Right lobe of liver (tissue), 6 donors: ENCODE results near the gene NLRC5. TPM values are rescaled to one million over a fixed set of nuclear protein-coding genes. Genes with fewer than 3 reads are reported as not detected.
"Not testable (repeated sequence)": the region's sequence is repeated elsewhere in the genome, so short reads cannot be mapped to it uniquely, and the experiment has no call there.

Source experiments
- ATAC-seq, 4 donors: fragments of 200-7000 bp; cut with Tn5 transposase; one replicate each; pipeline ENCODE4 v1.9.1; 2020; ENCODE audit warnings: mild to moderate bottlenecking in 4 of 4, moderate library complexity in 4 of 4
- DNase-seq, 3 donors: peaks; one replicate each; pipeline ENCODE4 v3.0.0-alpha.2; 2020
- H3K27ac ChIP-seq, 3 donors: fragments of 200-600 bp; one replicate each; pipeline ENCODE4 v1.8.0; 2022
- H3K27me3 ChIP-seq, 2 donors: fragments of 200-600 bp; one replicate each; pipeline ENCODE4 v1.8.0; 2022
- H3K36me3 ChIP-seq, 4 donors: fragments of 200-600 bp; sonication (generic) in 1 of 4; one replicate each; pipeline versions ENCODE4 v1.5.1 to v1.8.0; 2017 to 2022; ENCODE audit warnings: control low read depth in 1 of 4
- H3K4me1 ChIP-seq, 4 donors: fragments of 200-600 bp; sonication (generic) in 1 of 4; one replicate each; pipeline versions ENCODE4 v1.5.1 to v1.8.0; 2017 to 2022; ENCODE audit warnings: control low read depth in 1 of 4
- H3K4me3 ChIP-seq, 3 donors: fragments of 200-600 bp; one replicate each; pipeline ENCODE4 v1.8.0; 2022
- H3K9me3 ChIP-seq, 4 donors: fragments of 200-600 bp; sonication (generic) in 1 of 4; one replicate each; pipeline versions ENCODE4 v1.5.1 to v1.8.0; 2017 to 2022; ENCODE audit warnings: control low read depth in 1 of 4
- POLR2A ChIP-seq: fragments of 450-650 bp; IDR thresholded peaks from one replicate; pipeline ENCODE4 v1.6.1; 2017; ENCODE audit warnings: antibody characterized with exemption, mild to moderate bottlenecking
- WGBS: methylation state at CpG from one replicate; pipeline ENCODE4 v1.1.6; 2018; ENCODE audit warnings: low coverage, low lambda C conversion rate; ENCODE audit not compliant: insufficient coverage; ENCODE audit errors: missing lambda C conversion rate; 5-methylcytosine and 5-hydroxymethylcytosine counted together
- intact Hi-C, 2 donors: fragments of 100-400 bp; cut with DNase I; formaldehyde crosslinking; loops; one replicate each; pipeline versions ENCODE4 v1.11.2 to v1.14.1; 2022
- total RNA-seq, 6 experiments: library from RNA; depleted of rRNA in 2 of 6; stranded (reverse); fragments of >200 nt in 2 of 6; fragmentation: NEBNext Ultra II Directional in 3 of 6; extraction: Animal tissue kit (Norgen Biotek cat#: 25700) in 3 of 6; gene quantifications; one replicate each; pipeline versions ENCODE4 v1.1.0 to v1.2.4, GENCODE V29; 2016 to 2023
- TF ChIP-seq, protein P1 (sequence below), 4 donors: fragments of 200-600 bp in 3 of 4; fragments of 450-650 bp in 1 of 4; IDR thresholded peaks; one replicate each; pipeline versions ENCODE4 v1.5.1 to v1.8.0; 2016 to 2022; ENCODE audit warnings: antibody characterized with exemption in 4 of 4, mild to moderate bottlenecking in 2 of 4
- donor health status: DM: no; HTN: yes; CAD: no.
- donor health status: DM: no; HTN: no; CAD: no.
- donor health status: DM: no; HTN: no; CAD: no.
- donor health status: DM: no; HTN: yes; CAD: no.
- donor health status: DM: no; HTN: yes; CAD: no.

Gene NLRC5
- total RNA-seq, 6 experiments from 2014 or later = 4.6 to 25.2 (median 13.3) TPM

DNA sequence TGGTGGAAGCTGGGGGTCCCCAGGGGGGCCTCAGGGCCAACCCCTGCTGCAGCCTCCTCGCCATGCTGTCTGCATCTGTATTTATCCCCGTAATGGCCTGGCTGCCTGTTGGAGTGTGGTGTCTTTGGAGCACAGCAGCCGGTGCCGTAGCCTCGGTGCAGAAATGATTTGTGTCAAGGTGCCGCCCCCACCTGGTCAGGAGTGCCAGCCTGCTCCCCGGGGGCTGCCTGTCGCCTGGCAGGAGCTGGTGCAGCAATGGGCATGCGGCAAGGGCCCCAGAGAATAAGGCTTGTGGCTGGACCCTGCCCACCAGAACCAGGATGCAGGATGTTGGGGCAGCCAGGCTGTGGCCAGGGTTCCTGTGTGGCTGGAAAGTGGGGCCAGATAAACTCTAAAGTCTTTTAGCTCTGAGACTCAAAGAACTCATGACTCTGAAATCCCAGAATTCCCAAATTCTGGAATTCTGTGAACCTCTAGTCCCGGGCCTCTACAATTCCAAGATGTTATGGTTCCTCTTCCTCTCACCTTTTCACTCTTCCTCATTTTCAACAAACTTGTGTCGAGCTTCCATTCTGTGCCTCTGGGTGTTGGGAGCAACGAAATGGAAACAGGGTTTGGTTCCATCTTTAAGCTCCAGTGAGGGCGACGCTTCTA, 109.0 kb downstream of the NLRC5 start:
- TF ChIP-seq, protein P1, sequence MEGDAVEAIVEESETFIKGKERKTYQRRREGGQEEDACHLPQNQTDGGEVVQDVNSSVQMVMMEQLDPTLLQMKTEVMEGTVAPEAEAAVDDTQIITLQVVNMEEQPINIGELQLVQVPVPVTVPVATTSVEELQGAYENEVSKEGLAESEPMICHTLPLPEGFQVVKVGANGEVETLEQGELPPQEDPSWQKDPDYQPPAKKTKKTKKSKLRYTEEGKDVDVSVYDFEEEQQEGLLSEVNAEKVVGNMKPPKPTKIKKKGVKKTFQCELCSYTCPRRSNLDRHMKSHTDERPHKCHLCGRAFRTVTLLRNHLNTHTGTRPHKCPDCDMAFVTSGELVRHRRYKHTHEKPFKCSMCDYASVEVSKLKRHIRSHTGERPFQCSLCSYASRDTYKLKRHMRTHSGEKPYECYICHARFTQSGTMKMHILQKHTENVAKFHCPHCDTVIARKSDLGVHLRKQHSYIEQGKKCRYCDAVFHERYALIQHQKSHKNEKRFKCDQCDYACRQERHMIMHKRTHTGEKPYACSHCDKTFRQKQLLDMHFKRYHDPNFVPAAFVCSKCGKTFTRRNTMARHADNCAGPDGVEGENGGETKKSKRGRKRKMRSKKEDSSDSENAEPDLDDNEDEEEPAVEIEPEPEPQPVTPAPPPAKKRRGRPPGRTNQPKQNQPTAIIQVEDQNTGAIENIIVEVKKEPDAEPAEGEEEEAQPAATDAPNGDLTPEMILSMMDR (IDR thresholded peaks at IDR 0.05) = no peak
- TF ChIP-seq POLR2A = no peak
- DNase-seq (no peak), ATAC-seq (no peak)
- 69% methylated on average over 9 of the region's 14 CpGs for WGBS
- no peak overlapping the region for H3K27ac ChIP-seq
- H3K4me3 ChIP-seq = no peak overlapping the region
- H3K27me3 ChIP-seq = no peaks in the 10 kb centered on the region
- no peaks in the 10 kb centered on the region for H3K36me3 ChIP-seq
- no peaks in the 10 kb centered on the region for H3K9me3 ChIP-seq
- H3K4me1 ChIP-seq = no peaks in the 10 kb centered on the region
- intact Hi-C loops = no loop called here

DNA sequence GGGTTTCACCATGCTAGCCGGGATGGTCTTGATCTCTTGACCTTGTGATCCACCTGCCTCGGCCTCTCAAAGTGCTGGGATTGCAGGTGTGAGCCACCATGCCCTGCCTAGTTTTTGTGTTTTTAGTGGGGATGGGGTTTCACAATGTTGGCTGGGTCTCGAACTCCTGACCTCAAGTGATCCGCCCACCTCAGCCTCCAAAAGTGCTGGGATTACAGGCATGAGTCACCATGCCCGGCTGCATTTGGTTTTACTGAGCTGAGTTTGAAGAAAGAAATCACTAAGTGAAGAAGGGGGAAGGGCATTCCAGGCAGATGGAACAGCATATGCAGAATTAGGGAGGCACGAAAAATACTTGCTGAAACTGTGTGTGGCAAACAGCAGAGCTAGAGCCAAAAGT, 110.6 kb downstream of the NLRC5 start:
- H3K4me1 ChIP-seq, H3K9me3 ChIP-seq, H3K27me3 ChIP-seq, intact Hi-C loops, H3K36me3 ChIP-seq, H3K27ac ChIP-seq, H3K4me3 ChIP-seq, DNase-seq: not testable (repeated sequence)
- ATAC-seq = peak in 1 of 4 donors; percentile 37
- 55% methylated on average over 6 of the region's 6 CpGs for WGBS

DNA sequence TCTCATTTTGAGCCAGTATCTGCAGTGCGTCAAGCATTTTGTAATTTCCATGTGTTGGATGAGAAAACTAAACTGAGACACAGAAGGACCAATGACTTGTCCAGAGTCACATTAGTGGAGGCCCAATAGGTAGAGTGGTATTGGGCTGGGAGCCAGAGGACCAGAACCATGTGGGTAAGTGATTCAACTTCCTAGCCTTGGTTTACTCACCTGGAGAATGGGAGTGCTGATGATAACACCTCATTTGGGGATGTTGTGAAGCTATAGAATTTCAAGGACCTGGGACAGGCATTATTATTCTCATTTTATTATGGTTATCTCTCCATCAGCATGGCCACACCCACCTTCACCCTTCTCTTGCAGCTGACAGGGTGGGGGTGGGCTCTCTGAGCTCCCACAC, 111.1 kb downstream of the NLRC5 start:
- Histone ChIP-seq H3K4me1 (no peaks in the 10 kb centered on the region), H3K9me3 (no peaks in the 10 kb centered on the region), H3K27ac (no peak overlapping the region), H3K36me3 (no peaks in the 10 kb centered on the region), H3K4me3 (no peak overlapping the region), H3K27me3 (no peaks in the 10 kb centered on the region)
- intact Hi-C loops = no loop called here
- WGBS = no CpG with 5 or more reads among the region's 1 CpG
- ATAC-seq (no peak), DNase-seq (no peak)
- TF ChIP-seq POLR2A = no peak
- TF ChIP-seq, protein P1 (IDR thresholded peaks at IDR 0.05) = no peak

DNA sequence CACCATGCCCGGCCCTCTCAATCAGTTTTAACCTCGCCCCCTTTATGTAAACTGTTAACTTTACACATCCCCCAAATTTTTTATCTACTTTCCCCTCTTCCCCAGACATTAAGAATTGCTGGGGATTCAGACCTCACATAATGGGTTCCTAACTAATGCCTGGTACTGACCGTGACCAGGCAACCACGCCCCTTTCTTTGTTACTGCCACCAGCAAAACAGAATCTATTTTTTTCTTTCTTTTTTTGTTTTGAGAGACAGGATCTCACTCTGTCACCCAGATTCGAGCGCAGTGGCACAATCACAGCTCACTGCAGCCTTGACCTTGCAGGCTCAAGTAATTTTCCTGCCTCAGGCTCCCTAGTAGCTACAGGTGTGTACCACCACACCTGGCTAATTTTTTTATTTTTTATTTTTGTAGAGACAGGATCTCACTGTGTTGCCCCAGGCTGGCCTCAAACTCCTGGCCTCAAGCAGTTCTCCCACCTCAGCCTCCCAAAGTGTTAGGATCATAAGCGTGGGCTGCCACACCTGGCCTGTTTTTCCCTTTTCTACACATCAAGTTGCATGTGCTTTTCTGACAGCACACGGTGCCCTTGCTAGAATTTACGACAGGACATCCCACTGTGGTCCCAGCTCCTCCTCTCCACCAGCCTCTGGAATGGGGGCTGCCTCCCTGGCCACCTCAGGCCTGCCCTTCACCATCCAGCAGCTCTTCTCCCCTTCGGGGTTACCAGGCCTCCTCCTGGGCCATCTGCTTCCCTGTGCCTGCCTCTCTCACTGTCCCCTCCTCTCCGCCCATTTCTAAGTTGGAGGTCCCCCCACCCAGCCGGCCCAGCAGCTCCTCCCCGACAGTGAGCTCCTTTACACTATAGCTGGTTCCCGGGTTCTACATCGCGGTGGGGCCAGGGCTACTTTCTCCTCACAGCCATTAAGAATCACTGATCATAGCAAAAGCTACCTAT, 113.8 kb downstream of the NLRC5 start:
- DNase-seq (no peak), ATAC-seq (no peak)
- intact Hi-C loops = no loop called here
- no peaks in the 10 kb centered on the region for H3K9me3 ChIP-seq
- no peaks in the 10 kb centered on the region for H3K36me3 ChIP-seq
- no peaks in the 10 kb centered on the region for H3K4me1 ChIP-seq
- H3K27me3 ChIP-seq = no peaks in the 10 kb centered on the region
- H3K27ac ChIP-seq = no peak overlapping the region
- TF ChIP-seq POLR2A = no peak
- TF ChIP-seq, protein P1 (IDR thresholded peaks at IDR 0.05) = no peak
- H3K4me3 ChIP-seq = no peak overlapping the region
- WGBS = 77% methylated on average over 16 of the region's 16 CpGs

DNA sequence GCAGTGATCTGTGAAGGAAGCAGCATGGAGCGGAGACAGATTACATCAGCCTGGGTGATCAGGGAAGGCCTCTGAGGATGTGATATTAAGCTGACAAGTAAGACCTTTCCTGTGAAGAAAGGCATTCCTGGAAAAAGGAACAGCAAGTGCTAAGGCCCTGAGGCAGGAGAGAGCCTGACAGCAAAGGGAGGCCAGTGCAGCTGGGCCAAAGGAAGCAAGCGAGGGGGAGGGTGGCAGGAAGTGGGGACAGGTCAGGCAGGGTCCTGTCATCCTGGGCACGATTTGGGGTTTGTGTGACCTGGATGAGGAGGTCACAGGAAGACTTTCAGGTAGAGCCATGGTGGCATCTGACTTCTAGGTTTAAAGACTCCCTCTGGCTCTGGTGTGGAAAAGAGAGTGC, 115.3 kb downstream of the NLRC5 start:
- Histone ChIP-seq H3K9me3 (no peaks in the 10 kb centered on the region), H3K36me3 (no peaks in the 10 kb centered on the region), H3K27me3 (no peaks in the 10 kb centered on the region), H3K27ac (no peak overlapping the region), H3K4me3 (no peak overlapping the region), H3K4me1 (no peaks in the 10 kb centered on the region)
- ATAC-seq (peak in 1 of 4 donors; percentile 13), DNase-seq (no peak)
- intact Hi-C loops = no loop called here
- TF ChIP-seq, protein P1 (IDR thresholded peaks at IDR 0.05) = no peak
- no peak for TF ChIP-seq POLR2A
- 38% methylated on average over 2 of the region's 3 CpGs for WGBS
